Stomach (tissue), 9 donors: ENCODE results near the gene DIAPH3. TPM values are rescaled to one million over a fixed set of nuclear protein-coding genes. Genes with fewer than 3 reads are reported as not detected.
A peak's percentile ranks its signal among the peaks of the same experiment; 100 is the strongest.

ENCODE experiments used
- DNase-seq, 2 donors: peaks; one replicate each; pipeline versions ENCODE4 v3.0.0 to v3.0.0-alpha.2; 2013 to 2019
- H3K27ac ChIP-seq, 5 donors: fragments of 200-600 bp in 4 of 5; sonication (generic) in 4 of 5; one replicate each; pipeline ENCODE4 v1.5.1; 2013 to 2019; ENCODE audit warnings: mild to moderate bottlenecking in 1 of 5, moderate library complexity in 1 of 5
- H3K27me3 ChIP-seq, 3 donors: fragments of 200-600 bp; sonication (generic); one replicate each; pipeline ENCODE4 v1.5.1; 2017 to 2019; ENCODE audit warnings: mixed run types in 1 of 3
- H3K36me3 ChIP-seq, 4 donors: fragments of 200-600 bp; sonication (generic); 1 replicate in 3 of 4; 2 replicates in 1 of 4; pipeline ENCODE4 v1.5.1; 2016 to 2019
- H3K4me1 ChIP-seq, 4 donors: fragments of 200-600 bp; sonication (generic); one replicate each; pipeline ENCODE4 v1.5.1; 2016 to 2019
- H3K4me3 ChIP-seq, 4 donors: fragments of 200-600 bp; sonication (generic) in 3 of 4; one replicate each; pipeline ENCODE4 v1.5.1; 2016 to 2019; ENCODE audit warnings: mild to moderate bottlenecking in 1 of 4
- H3K9me3 ChIP-seq, 4 donors: fragments of 200-600 bp; sonication (generic); one replicate each; pipeline ENCODE4 v1.5.1; 2016 to 2019
- CTCF ChIP-seq, 7 experiments: fragments of 450-650 bp in 4 of 7; fragments of 200-600 bp in 3 of 7; sonication (generic) in 3 of 7; IDR thresholded peaks; one replicate each; pipeline ENCODE4 v1.5.1; 2016 to 2019; ENCODE audit warnings: antibody characterized with exemption in 7 of 7, control low read depth in 2 of 7, mild to moderate bottlenecking in 1 of 7
- EP300 ChIP-seq: sonication (generic); formaldehyde crosslinking; IDR thresholded peaks from one replicate; pipeline ENCODE4 v1.6.1; 2017; ENCODE audit warnings: antibody characterized with exemption
- POLR2A ChIP-seq, 4 donors: fragments of 450-650 bp; IDR thresholded peaks; one replicate each; pipeline ENCODE4 v1.6.1; 2016; ENCODE audit warnings: antibody characterized with exemption in 4 of 4, control low read depth in 2 of 4, mild to moderate bottlenecking in 1 of 4, moderate library complexity in 1 of 4
- POLR2AphosphoS5 ChIP-seq, 3 donors: sonication (generic); formaldehyde crosslinking; IDR thresholded peaks; one replicate each; pipeline ENCODE4 v1.6.1; 2016; ENCODE audit warnings: antibody characterized with exemption in 3 of 3
- WGBS, 5 donors: extraction: QIAGEN DNeasy Blood & Tissue Kit in 3 of 5; methylation state at CpG; one replicate each; pipeline versions ENCODE4 v1.1.5 to v1.1.7; 2013 to 2018; 5-methylcytosine and 5-hydroxymethylcytosine counted together
- intact Hi-C: fragments of 100-400 bp; cut with DNase I; formaldehyde crosslinking; loops from one replicate; pipeline ENCODE4 v1.15.1; 2023; ENCODE audit warnings: low total_unique reads
- polyA plus RNA-seq, 3 donors: library from polyadenylated mRNA; stranded (reverse); fragments of 200-250 nt; gene quantifications; one replicate each; pipeline ENCODE4 v1.2.3, GENCODE V29; 2013
- total RNA-seq, 5 donors: library from RNA; depleted of rRNA; stranded (reverse); fragments of >200 nt; gene quantifications; one replicate each; pipeline versions ENCODE4 v1.1.0 to v1.2.3, GENCODE V29; 2014 to 2016
- donor health status: healthy with polysubstance abuse.
- donor health status: Bipolar disorder and iron deficiency.
- donor health status: healthy.

DIAPH3 gene
- total and polyA plus RNA-seq, 8 donors = 2.5 to 12.1 (median 4.6) TPM

GRCh38 chr13:59906413-59907049 lies 257.2 kb downstream of the DIAPH3 start:
- TF ChIP-seq POLR2AphosphoS5 (IDR thresholded peaks at IDR 0.05) (no peak), CTCF (IDR thresholded peaks at IDR 0.05) (peak in 5 of 7 experiments; percentile 20 to 36 (median 28)), POLR2A (IDR thresholded peaks at IDR 0.05) (no peak)
- no peaks in the 10 kb centered on the region for H3K9me3 ChIP-seq
- 33 to 50% (median 38%) methylated on average over 7 of the region's 7 CpGs for WGBS, 5 donors
- peak in 1 of 2 donors; percentile 67 for DNase-seq
- H3K27me3 ChIP-seq = no peaks in the 10 kb centered on the region
- H3K36me3 ChIP-seq = no peaks in the 10 kb centered on the region
- no peak overlapping the region for H3K27ac ChIP-seq
- H3K4me1 ChIP-seq = no peaks in the 10 kb centered on the region
- intact Hi-C loops = no loop called here
- H3K4me3 ChIP-seq = no peak overlapping the region

- Histone ChIP-seq H3K9me3 (no peaks in the 10 kb centered on the region), H3K27me3 (no peaks in the 10 kb centered on the region), H3K36me3 (no peaks in the 10 kb centered on the region), H3K4me1 (no peaks in the 10 kb centered on the region), H3K4me3 (no peak overlapping the region), H3K27ac (no peak overlapping the region)
- no peak for DNase-seq
- WGBS, 5 donors = 91 to 93% (median 93%) methylated on average over 3 of the region's 3 CpGs
- TF ChIP-seq EP300 = no peak
- no peak for TF ChIP-seq POLR2AphosphoS5 (IDR thresholded peaks at IDR 0.05)
- no peak for TF ChIP-seq CTCF (IDR thresholded peaks at IDR 0.05)
- TF ChIP-seq POLR2A (IDR thresholded peaks at IDR 0.05) = no peak
- intact Hi-C loops = no loop called here
These were observed 262.5 kb downstream of the DIAPH3 start for GRCh38 chr13:59901191-59901590.

GRCh38 chr13:59898066-59898465 lies 265.7 kb downstream of the DIAPH3 start:
- no peak for TF ChIP-seq POLR2A (IDR thresholded peaks at IDR 0.05)
- TF ChIP-seq EP300 = no peak
- TF ChIP-seq CTCF (IDR thresholded peaks at IDR 0.05) = no peak
- no peak for TF ChIP-seq POLR2AphosphoS5 (IDR thresholded peaks at IDR 0.05)
- Histone ChIP-seq H3K4me1 (no peaks in the 10 kb centered on the region), H3K27ac (no peak overlapping the region), H3K36me3 (no peaks in the 10 kb centered on the region), H3K9me3 (no peaks in the 10 kb centered on the region), H3K27me3 (no peaks in the 10 kb centered on the region), H3K4me3 (no peak overlapping the region)
- no peak for DNase-seq
- WGBS, 5 donors = 31 to 59% (median 53%) methylated on average over 2 of the region's 2 CpGs
- intact Hi-C loops = no loop called here

GRCh38 chr13:59893266-59893665 lies 270.5 kb downstream of the DIAPH3 start:
- no peaks in the 10 kb centered on the region for H3K4me1 ChIP-seq
- intact Hi-C loops = no loop called here
- no peak for DNase-seq

More at GRCh38 chr13:59893266-59893665, 270.5 kb downstream of the DIAPH3 start:
- H3K36me3 ChIP-seq = no peaks in the 10 kb centered on the region
- H3K4me3 ChIP-seq = no peak overlapping the region
- H3K27ac ChIP-seq = no peak overlapping the region
- 96 to 99% (median 97%) methylated on average over 1 of the region's 1 CpG for WGBS, 5 donors
- no peaks in the 10 kb centered on the region for H3K9me3 ChIP-seq
- no peaks in the 10 kb centered on the region for H3K27me3 ChIP-seq
- no peak for TF ChIP-seq POLR2A (IDR thresholded peaks at IDR 0.05)
- TF ChIP-seq POLR2AphosphoS5 (IDR thresholded peaks at IDR 0.05) = no peak
- TF ChIP-seq EP300 = no peak
- TF ChIP-seq CTCF (IDR thresholded peaks at IDR 0.05) = no peak
